ENCODE results near the gene CCDC88C.

The CCDC88C gene

GRCh38 chr14:91361233-91361811 is 56.3 kb downstream of the CCDC88C start:
- no peaks in the 10 kb centered on the region for H3K9me3 Mint-ChIP-seq
- H3K36me3 Mint-ChIP-seq (ENCODE audit: low read depth): peaks cover 16% of the 10 kb centered on the region
- H3K27ac Mint-ChIP-seq: no peak overlapping the region
- no peak overlapping the region for H3K4me3 Mint-ChIP-seq
- H3K4me1 Mint-ChIP-seq (ENCODE audit: low read depth): peaks cover 52% of the 10 kb centered on the region
- no peaks in the 10 kb centered on the region for H3K27me3 Mint-ChIP-seq (ENCODE audit: low read depth)

DNA sequence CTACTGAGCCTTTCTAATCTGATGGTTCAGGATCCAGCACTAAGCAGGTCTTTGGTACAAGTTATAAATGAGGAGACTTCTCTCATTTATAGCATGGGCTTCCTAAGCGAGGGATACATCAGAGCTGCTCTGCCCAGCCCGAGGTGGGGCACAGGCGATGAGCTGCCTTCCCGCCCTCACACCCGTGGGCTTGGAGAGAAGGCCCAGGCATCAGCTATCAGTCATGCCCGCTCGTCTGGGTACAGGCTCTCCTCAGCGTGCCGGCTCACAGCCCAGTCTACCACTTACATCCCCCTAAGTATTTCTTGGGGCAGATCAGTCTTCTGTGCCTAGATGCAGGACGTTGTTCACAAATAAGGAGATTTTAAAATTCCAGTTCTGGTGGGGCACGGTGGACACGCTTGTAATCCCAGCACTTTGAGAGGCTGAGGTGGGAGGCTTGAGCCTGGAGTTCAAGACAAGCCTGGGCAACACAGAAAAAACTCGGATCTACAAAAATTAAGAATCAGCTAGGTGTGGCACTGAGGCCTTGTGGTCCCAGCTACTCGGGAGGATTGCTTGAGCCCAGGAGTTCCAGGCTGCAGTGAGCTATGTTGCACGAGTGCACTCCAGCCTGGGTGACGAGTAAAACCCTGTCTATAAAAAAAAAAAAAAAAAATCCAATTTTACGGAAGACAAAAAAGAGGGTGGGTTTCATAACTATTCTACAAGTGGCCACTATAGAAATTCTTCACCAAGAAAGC is 57.0 kb downstream of the CCDC88C start:
- no peaks in the 10 kb centered on the region for H3K27me3 Mint-ChIP-seq (ENCODE audit: low read depth)
- peaks cover 19% of the 10 kb centered on the region for H3K36me3 Mint-ChIP-seq (ENCODE audit: low read depth)
- H3K9me3 Mint-ChIP-seq: no peaks in the 10 kb centered on the region
- peaks cover 53% of the 10 kb centered on the region for H3K4me1 Mint-ChIP-seq (ENCODE audit: low read depth)
- no peak overlapping the region for H3K4me3 Mint-ChIP-seq
- no peak overlapping the region for H3K27ac Mint-ChIP-seq

GRCh38 chr14:91358654-91359220 is 58.9 kb downstream of the CCDC88C start:
- Mint-ChIP-seq H3K27me3 (ENCODE audit: low read depth) (no peaks in the 10 kb centered on the region), H3K4me1 (ENCODE audit: low read depth) (peaks cover 59% of the 10 kb centered on the region), H3K36me3 (ENCODE audit: low read depth) (peaks cover 30% of the 10 kb centered on the region), H3K27ac (no peak overlapping the region), H3K4me3 (no peak overlapping the region), H3K9me3 (no peaks in the 10 kb centered on the region)

DNA sequence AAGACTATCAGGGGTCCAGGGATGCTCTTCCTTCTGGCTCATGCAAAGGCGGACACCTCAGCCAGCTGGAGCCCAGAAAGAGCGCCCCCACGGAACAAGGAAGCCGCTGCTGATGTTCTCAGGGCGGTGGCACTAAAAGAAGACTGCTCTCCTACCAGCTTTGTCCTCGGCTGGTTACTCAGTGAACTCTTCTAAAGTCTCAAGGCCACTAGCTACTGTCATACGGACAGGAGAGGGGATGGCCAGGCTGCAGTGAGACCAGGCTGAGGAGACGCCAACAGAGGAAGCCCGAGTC is 59.6 kb downstream of the CCDC88C start:
- no peaks in the 10 kb centered on the region for H3K9me3 Mint-ChIP-seq
- no peaks in the 10 kb centered on the region for H3K27me3 Mint-ChIP-seq (ENCODE audit: low read depth)
- H3K36me3 Mint-ChIP-seq (ENCODE audit: low read depth): peaks cover 30% of the 10 kb centered on the region
- no peak overlapping the region for H3K27ac Mint-ChIP-seq
- H3K4me1 Mint-ChIP-seq (ENCODE audit: low read depth): peaks cover 65% of the 10 kb centered on the region
- no peak overlapping the region for H3K4me3 Mint-ChIP-seq

GRCh38 chr14:91357272-91358024 is 60.2 kb downstream of the CCDC88C start:
- Mint-ChIP-seq H3K36me3 (ENCODE audit: low read depth) (peaks cover 30% of the 10 kb centered on the region), H3K27me3 (ENCODE audit: low read depth) (no peaks in the 10 kb centered on the region)

DNA sequence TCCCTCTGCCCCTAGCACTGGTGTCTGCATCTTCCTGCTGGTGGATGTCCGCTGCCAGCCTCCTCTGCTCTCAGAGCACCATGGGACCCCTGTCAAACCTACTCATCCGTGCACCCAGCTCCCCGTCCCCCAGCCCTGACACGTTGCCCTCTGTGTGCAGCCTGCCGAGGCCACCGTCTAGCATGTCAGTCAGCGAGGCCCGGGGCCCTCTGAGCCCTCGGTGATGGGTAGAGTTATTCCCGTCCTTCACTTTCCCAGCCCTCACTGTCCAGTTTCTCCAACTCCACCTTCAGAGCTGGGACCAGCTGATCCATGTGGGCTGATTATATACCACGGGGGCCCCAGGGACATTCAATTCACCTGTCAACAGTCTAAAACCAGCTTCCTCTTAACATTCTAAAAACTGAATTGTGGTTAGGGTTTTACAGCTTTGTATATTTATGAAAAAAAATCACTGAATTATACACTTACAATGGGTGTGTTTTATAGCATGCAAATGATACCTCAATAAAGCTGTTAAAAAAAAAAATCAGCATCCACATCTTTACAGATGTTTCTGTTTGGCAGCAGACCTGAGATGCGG is 61.3 kb downstream of the CCDC88C start:
- peaks cover 78% of the 10 kb centered on the region for H3K4me1 Mint-ChIP-seq (ENCODE audit: low read depth)
- peaks cover 30% of the 10 kb centered on the region for H3K36me3 Mint-ChIP-seq (ENCODE audit: low read depth)
- peak overlapping the region; percentile 48 for H3K4me3 Mint-ChIP-seq
- no peaks in the 10 kb centered on the region for H3K27me3 Mint-ChIP-seq (ENCODE audit: low read depth)
- peak overlapping the region; percentile 74 for H3K27ac Mint-ChIP-seq
- no peaks in the 10 kb centered on the region for H3K9me3 Mint-ChIP-seq

More at GRCh38 chr14:91357272-91358024, 60.2 kb downstream of the CCDC88C start:
- peaks cover 68% of the 10 kb centered on the region for H3K4me1 Mint-ChIP-seq (ENCODE audit: low read depth)
- H3K9me3 Mint-ChIP-seq: no peaks in the 10 kb centered on the region
- peak overlapping the region; percentile 20 for H3K27ac Mint-ChIP-seq
- no peak overlapping the region for H3K4me3 Mint-ChIP-seq

GRCh38 chr14:91354979-91355685 is 62.5 kb downstream of the CCDC88C start:
- peak overlapping the region; percentile 74 for H3K27ac Mint-ChIP-seq
- no peaks in the 10 kb centered on the region for H3K9me3 Mint-ChIP-seq
- no peaks in the 10 kb centered on the region for H3K27me3 Mint-ChIP-seq (ENCODE audit: low read depth)
- peaks cover 87% of the 10 kb centered on the region for H3K4me1 Mint-ChIP-seq (ENCODE audit: low read depth)
- H3K36me3 Mint-ChIP-seq (ENCODE audit: low read depth): peaks cover 30% of the 10 kb centered on the region
- peak overlapping the region; percentile 60 for H3K4me3 Mint-ChIP-seq

DNA sequence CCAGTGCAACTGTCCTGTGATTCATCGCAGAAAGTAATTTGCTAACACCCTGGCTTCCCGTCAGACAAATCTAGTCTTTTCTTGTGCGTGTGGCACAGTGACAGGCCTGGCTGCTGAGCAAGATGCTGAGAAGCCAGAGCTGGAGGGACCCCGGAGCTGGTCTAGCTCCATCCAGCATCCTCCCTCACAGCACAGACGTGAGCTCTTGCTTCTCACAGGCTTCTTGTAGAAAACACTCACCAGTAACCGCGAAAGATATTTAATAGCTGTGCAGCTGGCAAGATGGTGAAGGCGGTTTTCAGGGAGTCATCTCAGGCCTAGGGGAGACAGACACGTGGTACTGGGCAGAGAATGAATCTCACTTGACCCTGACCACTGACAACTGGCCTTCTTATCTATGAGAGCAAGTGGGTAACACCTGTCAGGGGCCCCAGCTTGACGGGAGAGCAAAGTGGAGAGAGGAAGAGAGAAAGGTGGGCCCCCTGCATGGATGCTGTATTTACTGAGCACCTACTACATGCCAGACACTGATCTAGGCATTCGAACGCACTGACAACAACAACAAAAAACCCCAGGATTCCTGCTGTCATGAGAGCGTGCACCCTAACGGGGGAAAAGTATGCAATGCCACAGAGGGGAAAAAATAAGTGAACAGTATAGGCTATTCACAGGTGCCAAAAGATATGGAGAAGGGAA is 63.3 kb downstream of the CCDC88C start:
- Mint-ChIP-seq H3K4me3 (peak overlapping the region; percentile 21), H3K36me3 (ENCODE audit: low read depth) (peaks cover 26% of the 10 kb centered on the region)

GRCh38 chr14:91352728-91353692 is 64.6 kb downstream of the CCDC88C start:
- Mint-ChIP-seq H3K27ac (peak overlapping the region; percentile 100), H3K4me3 (no peak overlapping the region), H3K4me1 (ENCODE audit: low read depth) (peaks cover 91% of the 10 kb centered on the region), H3K9me3 (no peaks in the 10 kb centered on the region), H3K27me3 (ENCODE audit: low read depth) (no peaks in the 10 kb centered on the region), H3K36me3 (ENCODE audit: low read depth) (peaks cover 26% of the 10 kb centered on the region)

More for the DNA sequence above, 63.3 kb downstream of the CCDC88C start:
- Mint-ChIP-seq H3K4me1 (ENCODE audit: low read depth) (peaks cover 90% of the 10 kb centered on the region), H3K9me3 (no peaks in the 10 kb centered on the region), H3K27me3 (ENCODE audit: low read depth) (no peaks in the 10 kb centered on the region), H3K27ac (peak overlapping the region; percentile 67)

DNA sequence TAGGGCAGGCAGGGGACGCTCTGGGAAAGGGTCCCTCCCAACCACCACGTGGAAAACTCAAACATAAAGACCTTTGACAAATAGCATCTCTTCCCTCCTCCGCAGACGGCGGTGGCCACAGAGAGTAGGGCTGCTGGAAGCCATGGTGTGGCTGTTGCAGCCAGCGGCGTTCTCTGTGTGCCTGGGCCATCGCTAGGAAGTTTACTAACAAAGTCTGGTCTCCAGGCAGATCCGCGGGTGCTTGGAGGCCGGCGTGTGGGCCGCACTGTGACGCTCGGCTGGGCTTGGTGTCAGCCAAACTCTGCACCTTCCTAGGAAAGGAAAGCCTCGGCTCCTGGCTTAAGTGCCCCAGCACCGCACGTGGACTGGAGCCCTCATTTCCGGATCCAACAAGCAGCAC is 65.6 kb downstream of the CCDC88C start:
- Mint-ChIP-seq H3K27ac (peak overlapping the region; percentile 100), H3K36me3 (ENCODE audit: low read depth) (peaks cover 25% of the 10 kb centered on the region), H3K4me3 (peak overlapping the region; percentile 33), H3K4me1 (ENCODE audit: low read depth) (peaks cover 87% of the 10 kb centered on the region), H3K27me3 (ENCODE audit: low read depth) (no peaks in the 10 kb centered on the region), H3K9me3 (no peaks in the 10 kb centered on the region)

GRCh38 chr14:91351512-91351862 is 66.1 kb downstream of the CCDC88C start:
- peaks cover 86% of the 10 kb centered on the region for H3K4me1 Mint-ChIP-seq (ENCODE audit: low read depth)
- peaks cover 28% of the 10 kb centered on the region for H3K36me3 Mint-ChIP-seq (ENCODE audit: low read depth)
- no peaks in the 10 kb centered on the region for H3K27me3 Mint-ChIP-seq (ENCODE audit: low read depth)
- H3K4me3 Mint-ChIP-seq: peak overlapping the region; percentile 87
- no peaks in the 10 kb centered on the region for H3K9me3 Mint-ChIP-seq
- peak overlapping the region; percentile 100 for H3K27ac Mint-ChIP-seq

- peak overlapping the region; percentile 100 for H3K27ac Mint-ChIP-seq
- no peaks in the 10 kb centered on the region for H3K9me3 Mint-ChIP-seq
- H3K4me3 Mint-ChIP-seq: peak overlapping the region; percentile 87
- H3K36me3 Mint-ChIP-seq (ENCODE audit: low read depth): peaks cover 27% of the 10 kb centered on the region
- H3K27me3 Mint-ChIP-seq (ENCODE audit: low read depth): no peaks in the 10 kb centered on the region
- H3K4me1 Mint-ChIP-seq (ENCODE audit: low read depth): peaks cover 84% of the 10 kb centered on the region
These were observed 66.7 kb downstream of the CCDC88C start for GRCh38 chr14:91350813-91351511.
